Cortex of kidney (tissue), 1 donor: ENCODE data around the gene IGSF9.

Experiments
- DNase-seq: peaks from one replicate; lab custom pipeline; 2025; lab: John Stamatoyannopoulos, UW

Gene IGSF9

GRCh38 chr1:159897962-159898361 lies 47.5 kb downstream of the IGSF9 start:
- no peak for DNase-seq

GRCh38 chr1:159896546-159896930 lies 48.9 kb downstream of the IGSF9 start:
- DNase-seq: no peak

- DNase-seq: no peak
Observed at GRCh38 chr1:159895836-159896545, 49.4 kb downstream of the IGSF9 start.

GRCh38 chr1:159895286-159895685 lies 50.1 kb downstream of the IGSF9 start:
- DNase-seq: no peak

GRCh38 chr1:159892944-159893343 lies 52.5 kb downstream of the IGSF9 start:
- DNase-seq: no peak

- DNase-seq: no peak
Observed at GRCh38 chr1:159891275-159892157, 53.9 kb downstream of the IGSF9 start.

- DNase-seq: no peak
Observed at GRCh38 chr1:159890390-159890789, 55.0 kb downstream of the IGSF9 start.

GRCh38 chr1:159889821-159890252 lies 55.6 kb downstream of the IGSF9 start:
- no peak for DNase-seq

- no peak for DNase-seq
Observed at GRCh38 chr1:159889202-159889601, 56.2 kb downstream of the IGSF9 start.

GRCh38 chr1:159884296-159884695 lies 61.1 kb downstream of the IGSF9 start:
- DNase-seq: no peak

- DNase-seq: no peak
Observed at GRCh38 chr1:159883134-159883533, 62.3 kb downstream of the IGSF9 start.

- DNase-seq: no peak
Observed at GRCh38 chr1:159882527-159882862, 62.9 kb downstream of the IGSF9 start.

- DNase-seq: no peak
Observed at GRCh38 chr1:159881622-159882526, 63.5 kb downstream of the IGSF9 start.

GRCh38 chr1:159880430-159880829 lies 65.0 kb downstream of the IGSF9 start:
- no peak for DNase-seq

- DNase-seq: no peak
Observed at GRCh38 chr1:159879977-159880376, 65.4 kb downstream of the IGSF9 start.

GRCh38 chr1:159879136-159879535 lies 66.3 kb downstream of the IGSF9 start:
- no peak for DNase-seq

- no peak for DNase-seq
Observed at GRCh38 chr1:159877695-159878444, 67.5 kb downstream of the IGSF9 start.
